SIG-M5 (cell line): ENCODE data around the gene KRTAP5-7.
"Not testable (repeated sequence)": the region's sequence is repeated elsewhere in the genome, so short reads cannot be mapped to it uniquely, and the experiment has no call there.

Experiments
- DNase-seq: peaks from one replicate; lab custom pipeline; 2025; lab: John Stamatoyannopoulos, UW

The KRTAP5-7 gene

GRCh38 chr11:71534711-71535608 lies 7.9 kb downstream of the KRTAP5-7 start:
- not testable (repeated sequence) for DNase-seq

- no peak for DNase-seq
These were observed 8.8 kb downstream of the KRTAP5-7 start for GRCh38 chr11:71535825-71536224.

GRCh38 chr11:71537537-71537936 lies 10.5 kb downstream of the KRTAP5-7 start:
- no peak for DNase-seq

- not testable (repeated sequence) for DNase-seq
These were observed 11.1 kb downstream of the KRTAP5-7 start, which contains the start of gene KRTAP5-8 for GRCh38 chr11:71537977-71538665. TSS of gene KRTAP5-8 (plus strand) at chr11:71538025. CDS start at chr11:71538056, 31 bp downstream.

- DNase-seq, result no peak
These were observed 11.6 kb downstream of the KRTAP5-7 start for GRCh38 chr11:71538666-71538990.

- DNase-seq, result no peak
These were observed 11.9 kb downstream of the KRTAP5-7 start for GRCh38 chr11:71539017-71539416.

GRCh38 chr11:71539971-71540370 lies 12.9 kb downstream of the KRTAP5-7 start:
- not testable (repeated sequence) for DNase-seq

GRCh38 chr11:71540521-71541304 lies 13.6 kb downstream of the KRTAP5-7 start:
- DNase-seq, result not testable (repeated sequence)

- DNase-seq, result no peak
These were observed 15.3 kb downstream of the KRTAP5-7 start for GRCh38 chr11:71542382-71542781.

- DNase-seq, result no peak
These were observed 16.1 kb downstream of the KRTAP5-7 start for GRCh38 chr11:71542879-71543777.

GRCh38 chr11:71543866-71544265 lies 16.8 kb downstream of the KRTAP5-7 start:
- no peak for DNase-seq

- DNase-seq, result no peak
These were observed 17.6 kb downstream of the KRTAP5-7 start for GRCh38 chr11:71544525-71545214.

GRCh38 chr11:71545405-71545966 lies 18.4 kb downstream of the KRTAP5-7 start:
- no peak for DNase-seq

GRCh38 chr11:71548120-71548519 lies 21.1 kb downstream of the KRTAP5-7 start, which contains the start of gene KRTAP5-9:
TSS of gene KRTAP5-9 (plus strand) at chr11:71548420. CDS start at chr11:71548658, 238 bp downstream.
- DNase-seq, result no peak

- no peak for DNase-seq
These were observed 21.7 kb downstream of the KRTAP5-7 start for GRCh38 chr11:71548716-71549151.

GRCh38 chr11:71551711-71552110 lies 24.6 kb downstream of the KRTAP5-7 start:
- DNase-seq, result no peak

- DNase-seq, result no peak
These were observed 27.9 kb downstream of the KRTAP5-7 start for GRCh38 chr11:71554996-71555395.

- no peak for DNase-seq
These were observed 28.4 kb downstream of the KRTAP5-7 start for GRCh38 chr11:71555508-71555907.

GRCh38 chr11:71556018-71556417 lies 29.0 kb downstream of the KRTAP5-7 start:
- no peak for DNase-seq

GRCh38 chr11:71557257-71557656 lies 30.2 kb downstream of the KRTAP5-7 start:
- no peak for DNase-seq
